Kidney glomerular epithelial cell (primary cell): ENCODE results near the gene SPIN1.

ENCODE experiments used
- DNase-seq: peaks from one replicate; lab custom pipeline; 2025; lab: John Stamatoyannopoulos, UW

The SPIN1 gene

GRCh38 chr9:88436379-88436778 lies 48.1 kb downstream of the SPIN1 start:
- DNase-seq: no peak

GRCh38 chr9:88437210-88438146 lies 49.2 kb downstream of the SPIN1 start:
- no peak for DNase-seq

GRCh38 chr9:88438811-88439210 lies 50.6 kb downstream of the SPIN1 start:
- no peak for DNase-seq

GRCh38 chr9:88441301-88442007 lies 53.2 kb downstream of the SPIN1 start:
- DNase-seq: no peak

- DNase-seq: no peak
Measured at GRCh38 chr9:88443480-88444113, 55.4 kb downstream of the SPIN1 start.

- no peak for DNase-seq
Measured at GRCh38 chr9:88446728-88447127, 58.5 kb downstream of the SPIN1 start.

GRCh38 chr9:88447431-88447830 lies 59.2 kb downstream of the SPIN1 start:
- no peak for DNase-seq

GRCh38 chr9:88451160-88451559 lies 62.9 kb downstream of the SPIN1 start:
- no peak for DNase-seq

GRCh38 chr9:88458716-88459465 lies 70.6 kb downstream of the SPIN1 start:
- DNase-seq: peak; percentile 31

- no peak for DNase-seq
Measured at GRCh38 chr9:88460587-88461332, 72.5 kb downstream of the SPIN1 start.

- DNase-seq: peak; percentile 15
Measured at GRCh38 chr9:88462191-88462590, 73.9 kb downstream of the SPIN1 start.

GRCh38 chr9:88464851-88465250 lies 76.6 kb downstream of the SPIN1 start:
- DNase-seq: no peak

- DNase-seq: no peak
Measured at GRCh38 chr9:88468226-88468625, 80.0 kb downstream of the SPIN1 start.

GRCh38 chr9:88476491-88477271 lies 88.4 kb downstream of the SPIN1 start:
- DNase-seq: peak; percentile 66

- peak; percentile 92 for DNase-seq
Measured at GRCh38 chr9:88477300-88477751, 89.1 kb downstream of the SPIN1 start.

GRCh38 chr9:88478246-88478645 lies 90.0 kb downstream of the SPIN1 start:
- no peak for DNase-seq

GRCh38 chr9:88481933-88482332 lies 93.7 kb downstream of the SPIN1 start:
- DNase-seq: no peak

- no peak for DNase-seq
Measured at GRCh38 chr9:88488166-88488565, 99.9 kb downstream of the SPIN1 start.

- no peak for DNase-seq
Measured at GRCh38 chr9:88494983-88495721, 106.9 kb downstream of the SPIN1 start.

GRCh38 chr9:88497224-88497623 lies 109.0 kb downstream of the SPIN1 start:
- DNase-seq: no peak
